HEK293 (cell line): Measurements from ENCODE around the gene RCOR3.

Source experiments
- ZNF302 ChIP-seq: fragments of 450-650 bp; formaldehyde crosslinking; IDR thresholded peaks from 2 replicates; pipeline ENCODE4 v1.5.1; 2016; ENCODE audit warnings: missing biosample characterization, missing genetic modification characterization, low read depth
- TF ChIP-seq, protein P1 (sequence below): fragments of 450-650 bp; formaldehyde crosslinking; IDR thresholded peaks from 2 replicates; pipeline ENCODE4 v1.5.1; 2016; ENCODE audit warnings: missing biosample characterization, missing genetic modification characterization
- TF ChIP-seq, protein P2 (sequence below): fragments of 450-650 bp; formaldehyde crosslinking; IDR thresholded peaks from 2 replicates; pipeline ENCODE4 v1.5.1; 2016; ENCODE audit warnings: missing biosample characterization, missing genetic modification characterization
- TF ChIP-seq, protein P3 (sequence below): fragments of 450-650 bp; formaldehyde crosslinking; IDR thresholded peaks from 2 replicates; pipeline ENCODE4 v1.5.1; 2016; ENCODE audit warnings: missing biosample characterization, missing genetic modification characterization

DNA sequence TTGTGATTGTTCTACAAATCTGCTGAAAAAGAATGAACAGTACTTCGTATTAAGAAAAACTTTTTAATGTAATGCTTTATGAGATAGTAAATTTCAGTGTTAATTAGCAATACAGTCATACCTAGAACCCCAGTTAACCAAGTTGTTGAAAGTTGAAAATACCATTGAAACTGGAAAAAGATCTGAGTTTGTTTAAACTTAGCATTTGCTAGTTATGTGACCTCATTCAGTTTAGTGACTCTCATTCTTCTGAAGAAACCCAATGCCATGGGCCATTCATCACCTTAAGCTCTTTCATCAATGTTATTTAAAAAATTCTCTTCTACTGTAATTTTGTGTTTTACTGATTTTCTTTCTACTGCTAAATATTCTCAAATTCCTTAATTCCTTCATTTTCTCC lies 20.2 kb downstream of the RCOR3 start:
- TF ChIP-seq, protein P1, sequence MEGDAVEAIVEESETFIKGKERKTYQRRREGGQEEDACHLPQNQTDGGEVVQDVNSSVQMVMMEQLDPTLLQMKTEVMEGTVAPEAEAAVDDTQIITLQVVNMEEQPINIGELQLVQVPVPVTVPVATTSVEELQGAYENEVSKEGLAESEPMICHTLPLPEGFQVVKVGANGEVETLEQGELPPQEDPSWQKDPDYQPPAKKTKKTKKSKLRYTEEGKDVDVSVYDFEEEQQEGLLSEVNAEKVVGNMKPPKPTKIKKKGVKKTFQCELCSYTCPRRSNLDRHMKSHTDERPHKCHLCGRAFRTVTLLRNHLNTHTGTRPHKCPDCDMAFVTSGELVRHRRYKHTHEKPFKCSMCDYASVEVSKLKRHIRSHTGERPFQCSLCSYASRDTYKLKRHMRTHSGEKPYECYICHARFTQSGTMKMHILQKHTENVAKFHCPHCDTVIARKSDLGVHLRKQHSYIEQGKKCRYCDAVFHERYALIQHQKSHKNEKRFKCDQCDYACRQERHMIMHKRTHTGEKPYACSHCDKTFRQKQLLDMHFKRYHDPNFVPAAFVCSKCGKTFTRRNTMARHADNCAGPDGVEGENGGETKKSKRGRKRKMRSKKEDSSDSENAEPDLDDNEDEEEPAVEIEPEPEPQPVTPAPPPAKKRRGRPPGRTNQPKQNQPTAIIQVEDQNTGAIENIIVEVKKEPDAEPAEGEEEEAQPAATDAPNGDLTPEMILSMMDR, result no peak
- TF ChIP-seq, protein P2, sequence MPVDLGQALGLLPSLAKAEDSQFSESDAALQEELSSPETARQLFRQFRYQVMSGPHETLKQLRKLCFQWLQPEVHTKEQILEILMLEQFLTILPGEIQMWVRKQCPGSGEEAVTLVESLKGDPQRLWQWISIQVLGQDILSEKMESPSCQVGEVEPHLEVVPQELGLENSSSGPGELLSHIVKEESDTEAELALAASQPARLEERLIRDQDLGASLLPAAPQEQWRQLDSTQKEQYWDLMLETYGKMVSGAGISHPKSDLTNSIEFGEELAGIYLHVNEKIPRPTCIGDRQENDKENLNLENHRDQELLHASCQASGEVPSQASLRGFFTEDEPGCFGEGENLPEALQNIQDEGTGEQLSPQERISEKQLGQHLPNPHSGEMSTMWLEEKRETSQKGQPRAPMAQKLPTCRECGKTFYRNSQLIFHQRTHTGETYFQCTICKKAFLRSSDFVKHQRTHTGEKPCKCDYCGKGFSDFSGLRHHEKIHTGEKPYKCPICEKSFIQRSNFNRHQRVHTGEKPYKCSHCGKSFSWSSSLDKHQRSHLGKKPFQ (tag by site-specific recombination), result no peak
- TF ChIP-seq, protein P3, sequence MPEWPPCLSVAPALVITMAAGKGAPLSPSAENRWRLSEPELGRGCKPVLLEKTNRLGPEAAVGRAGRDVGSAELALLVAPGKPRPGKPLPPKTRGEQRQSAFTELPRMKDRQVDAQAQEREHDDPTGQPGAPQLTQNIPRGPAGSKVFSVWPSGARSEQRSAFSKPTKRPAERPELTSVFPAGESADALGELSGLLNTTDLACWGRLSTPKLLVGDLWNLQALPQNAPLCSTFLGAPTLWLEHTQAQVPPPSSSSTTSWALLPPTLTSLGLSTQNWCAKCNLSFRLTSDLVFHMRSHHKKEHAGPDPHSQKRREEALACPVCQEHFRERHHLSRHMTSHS, result no peak
- no peak for TF ChIP-seq ZNF302
